H9 (cell line): ENCODE measurements around the gene FOXC2. TPM values are rescaled to one million over a fixed set of nuclear protein-coding genes. Genes with fewer than 3 reads are reported as not detected.
A peak's percentile ranks its signal among the peaks of the same experiment; 100 is the strongest.

Source experiments
- DNase-seq: peaks from one replicate; pipeline ENCODE4 v3.0.0-alpha.2; 2017
- H2AFZ ChIP-seq: one replicate; pipeline ENCODE4 v1.6.1; 2013; ENCODE audit warnings: mild to moderate bottlenecking, low read length, control low read depth, moderate library complexity
- H2AK5ac ChIP-seq: 2 replicates; pipeline ENCODE4 v1.6.1; 2013; ENCODE audit warnings: low read length, control low read depth, mixed read lengths; ENCODE audit not compliant: insufficient read length
- H2BK120ac ChIP-seq: one replicate; pipeline ENCODE4 v1.6.1; 2013; ENCODE audit warnings: low read depth, mild to moderate bottlenecking, low read length, control low read depth, inconsistent platforms; ENCODE audit not compliant: poor library complexity, severe bottlenecking
- H2BK12ac ChIP-seq: 2 replicates; pipeline ENCODE4 v1.6.1; 2013; ENCODE audit warnings: low read length, control low read depth, mixed read lengths, low read depth; ENCODE audit not compliant: insufficient read length
- H2BK15ac ChIP-seq: 2 replicates; pipeline ENCODE4 v1.6.1; 2013; ENCODE audit warnings: low read depth, low read length, control low read depth
- H2BK20ac ChIP-seq: one replicate; pipeline ENCODE4 v1.6.1; 2013; ENCODE audit warnings: low read depth, mild to moderate bottlenecking, low read length, control low read depth, inconsistent platforms; ENCODE audit not compliant: poor library complexity, severe bottlenecking
- H2BK5ac ChIP-seq: 2 replicates; pipeline ENCODE4 v1.6.1; 2013; ENCODE audit warnings: low read length, control low read depth, mixed read lengths; ENCODE audit not compliant: insufficient read length
- H3K14ac ChIP-seq: 2 replicates; pipeline ENCODE4 v1.6.1; 2013; ENCODE audit warnings: low read length, control low read depth; ENCODE audit not compliant: insufficient read depth
- H3K18ac ChIP-seq: 2 replicates; pipeline ENCODE4 v1.6.1; 2013; ENCODE audit warnings: low read depth, mild to moderate bottlenecking, mixed read lengths, low read length, control low read depth; ENCODE audit not compliant: insufficient read length
- H3K23ac ChIP-seq: 2 replicates; pipeline ENCODE4 v1.6.1; 2013; ENCODE audit warnings: low read length, control low read depth, mixed read lengths, low read depth; ENCODE audit not compliant: insufficient read length
- H3K23me2 ChIP-seq: 2 replicates; pipeline ENCODE4 v1.6.1; 2013; ENCODE audit warnings: low read depth, mild to moderate bottlenecking, mixed read lengths, low read length, control low read depth; ENCODE audit not compliant: insufficient read length, poor library complexity, severe bottlenecking
- H3K27ac ChIP-seq: 2 replicates; pipeline ENCODE4 v1.5.1; 2013; ENCODE audit warnings: low read length, control low read depth, mixed read lengths, low read depth; ENCODE audit not compliant: insufficient read length
- H3K27me3 ChIP-seq: 2 replicates; pipeline ENCODE4 v1.6.1; 2013; ENCODE audit warnings: low read length, control low read depth, inconsistent platforms; ENCODE audit not compliant: insufficient read depth
- H3K4ac ChIP-seq: 2 replicates; pipeline ENCODE4 v1.6.1; 2013; ENCODE audit warnings: low read depth, mild to moderate bottlenecking, control low read depth, inconsistent platforms, low read length, moderate library complexity
- H3K4me1 ChIP-seq: 2 replicates; pipeline ENCODE4 v1.6.1; 2013; ENCODE audit warnings: low read length, control low read depth, inconsistent platforms; ENCODE audit not compliant: insufficient read depth
- H3K4me2 ChIP-seq: 2 replicates; pipeline ENCODE4 v1.6.1; 2013; ENCODE audit warnings: low read length, control low read depth, mixed read lengths; ENCODE audit not compliant: insufficient read length, insufficient read depth
- H3K56ac ChIP-seq: 2 replicates; pipeline ENCODE4 v1.6.1; 2013; ENCODE audit warnings: low read depth, mild to moderate bottlenecking, mixed read lengths, low read length, control low read depth; ENCODE audit not compliant: insufficient read length
- H3K79me1 ChIP-seq: 2 replicates; pipeline ENCODE4 v1.6.1; 2013; ENCODE audit warnings: low read depth, mild to moderate bottlenecking, moderate library complexity, low read length, control low read depth, inconsistent platforms; ENCODE audit not compliant: insufficient read depth, poor library complexity, severe bottlenecking
- H3K79me2 ChIP-seq: 2 replicates; pipeline ENCODE4 v1.6.1; 2013; ENCODE audit warnings: low read length, control low read depth, inconsistent platforms; ENCODE audit not compliant: insufficient read depth
- H3K9ac ChIP-seq: 2 replicates; pipeline ENCODE4 v1.6.1; 2013; ENCODE audit warnings: low read length, control low read depth, mixed read lengths; ENCODE audit not compliant: insufficient read length; ENCODE audit errors: extremely low read depth
- H3K9me3 ChIP-seq: one replicate; pipeline ENCODE4 v1.6.1; 2013; ENCODE audit warnings: low read depth, low read length, inconsistent platforms; ENCODE audit not compliant: control insufficient read depth
- H3T11ph ChIP-seq: one replicate; pipeline ENCODE4 v1.6.1; 2013; ENCODE audit warnings: mild to moderate bottlenecking, low read length, control low read depth, inconsistent platforms
- H4K20me1 ChIP-seq: one replicate; pipeline ENCODE4 v1.6.1; 2013; ENCODE audit not compliant: control insufficient read depth, insufficient read length, insufficient read depth
- H4K5ac ChIP-seq: 2 replicates; pipeline ENCODE4 v1.6.1; 2013; ENCODE audit warnings: low read depth, mild to moderate bottlenecking, mixed read lengths, low read length, control low read depth; ENCODE audit not compliant: insufficient read length
- H4K8ac ChIP-seq: replicated peaks from 2 replicates; pipeline ENCODE4 v1.6.1; 2013; ENCODE audit warnings: low read length, control low read depth, mixed read lengths, low read depth; ENCODE audit not compliant: insufficient read length
- H4K91ac ChIP-seq: 2 replicates; pipeline ENCODE4 v1.6.1; 2013; ENCODE audit warnings: low read depth, mild to moderate bottlenecking, moderate library complexity, mixed read lengths, low read length, control low read depth; ENCODE audit not compliant: insufficient read length
- H3K27ac Mint-ChIP-seq, 3 experiments: 2 replicates in 2 of 3; 3 replicates in 1 of 3; pipeline ENCODE4 v1.8.0; 2020 to 2021; ENCODE audit warnings: mixed read lengths in 3 of 3, mild to moderate bottlenecking in 1 of 3, moderate library complexity in 1 of 3
- H3K27me3 Mint-ChIP-seq: 2 replicates; pipeline ENCODE4 v1.8.0; 2021; ENCODE audit warnings: low read depth, mild to moderate bottlenecking, moderate library complexity, mixed read lengths
- H3K36me3 Mint-ChIP-seq, 3 experiments: 2 replicates in 2 of 3; 3 replicates in 1 of 3; pipeline ENCODE4 v1.8.0; 2020 to 2021; ENCODE audit warnings: low read depth in 3 of 3, mixed read lengths in 3 of 3; ENCODE audit not compliant: insufficient read depth in 1 of 3
- H3K4me1 Mint-ChIP-seq, 2 experiments: 2 replicates each; pipeline ENCODE4 v1.8.0; 2020; ENCODE audit warnings: mixed read lengths in 2 of 2
- H3K4me3 Mint-ChIP-seq, 2 experiments: 2 replicates in 1 of 2; 3 replicates in 1 of 2; pipeline ENCODE4 v1.8.0; 2020 to 2021; ENCODE audit warnings: mild to moderate bottlenecking in 2 of 2, mixed read lengths in 2 of 2, moderate library complexity in 1 of 2
- H3K9me3 Mint-ChIP-seq, 2 experiments: 2 replicates in 1 of 2; 3 replicates in 1 of 2; pipeline ENCODE4 v1.8.0; 2020; ENCODE audit warnings: mild to moderate bottlenecking in 2 of 2, mixed read lengths in 2 of 2, moderate library complexity in 1 of 2
- WGBS: extraction: QIAGEN DNeasy Blood & Tissue Kit; methylation state at CpG from one replicate; pipeline ENCODE4 v1.1.7; 2013; ENCODE audit warnings: missing lambda C conversion rate, low lambda C conversion rate, mixed read lengths; ENCODE audit not compliant: insufficient read length; ENCODE audit errors: extremely low coverage; 5-methylcytosine and 5-hydroxymethylcytosine counted together
- total RNA-seq: library from RNA; stranded (reverse); gene quantifications from 2 replicates; pipeline ENCODE4 v1.2.1, GENCODE V29; 2021
- TF ChIP-seq, protein P1 (sequence below): fragments of 200-600 bp; sonication (generic); conservative IDR thresholded peaks from 3 replicates; pipeline ENCODE4 v1.8.0; 2021; ENCODE audit warnings: antibody characterized with exemption, mild to moderate bottlenecking

Gene FOXC2
- total RNA-seq, 1 experiment from 2014 or later, result not detected

DNA sequence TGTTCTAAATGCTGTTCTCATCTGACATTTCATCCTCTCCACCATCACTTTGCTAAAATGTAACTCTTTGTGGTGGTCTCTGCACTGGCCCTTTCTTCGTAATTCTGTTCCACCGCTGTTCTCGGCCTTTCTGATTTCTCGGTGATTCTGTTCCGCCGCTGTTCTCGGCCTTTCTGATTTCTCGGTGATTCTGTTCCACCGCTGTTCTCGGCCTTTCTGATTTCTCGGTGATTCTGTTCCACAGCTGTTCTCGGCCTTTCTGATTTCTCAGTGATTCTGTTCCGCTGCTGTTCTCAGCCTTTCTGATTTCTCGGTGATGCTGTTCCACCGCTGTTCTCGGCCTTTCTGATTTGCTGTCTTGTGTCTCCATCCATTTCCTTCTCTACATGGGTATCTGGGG, 44.0 kb upstream of the FOXC2 start:
- WGBS, result no CpG with 5 or more reads among the region's 16 CpGs
- TF ChIP-seq, protein P1, sequence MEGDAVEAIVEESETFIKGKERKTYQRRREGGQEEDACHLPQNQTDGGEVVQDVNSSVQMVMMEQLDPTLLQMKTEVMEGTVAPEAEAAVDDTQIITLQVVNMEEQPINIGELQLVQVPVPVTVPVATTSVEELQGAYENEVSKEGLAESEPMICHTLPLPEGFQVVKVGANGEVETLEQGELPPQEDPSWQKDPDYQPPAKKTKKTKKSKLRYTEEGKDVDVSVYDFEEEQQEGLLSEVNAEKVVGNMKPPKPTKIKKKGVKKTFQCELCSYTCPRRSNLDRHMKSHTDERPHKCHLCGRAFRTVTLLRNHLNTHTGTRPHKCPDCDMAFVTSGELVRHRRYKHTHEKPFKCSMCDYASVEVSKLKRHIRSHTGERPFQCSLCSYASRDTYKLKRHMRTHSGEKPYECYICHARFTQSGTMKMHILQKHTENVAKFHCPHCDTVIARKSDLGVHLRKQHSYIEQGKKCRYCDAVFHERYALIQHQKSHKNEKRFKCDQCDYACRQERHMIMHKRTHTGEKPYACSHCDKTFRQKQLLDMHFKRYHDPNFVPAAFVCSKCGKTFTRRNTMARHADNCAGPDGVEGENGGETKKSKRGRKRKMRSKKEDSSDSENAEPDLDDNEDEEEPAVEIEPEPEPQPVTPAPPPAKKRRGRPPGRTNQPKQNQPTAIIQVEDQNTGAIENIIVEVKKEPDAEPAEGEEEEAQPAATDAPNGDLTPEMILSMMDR, result no peak
- no peak overlapping the region for H4K8ac ChIP-seq
- Mint-ChIP-seq H3K4me1 (peaks cover 2 to 4% of the 10 kb centered on the region in 2 experiments; a peak in 3 of 4 replicates), H3K9me3 (peaks cover 0 to 4% of the 10 kb centered on the region in 2 experiments; a peak in 2 of 5 replicates), H3K4me3 (no peak overlapping the region), H3K27me3 (peaks cover 61% of the 10 kb centered on the region), H3K36me3 (peaks cover 0 to 4% (median 0%) of the 10 kb centered on the region in 3 experiments; a peak in 1 of 7 replicates), H3K27ac (0 out of 7 replicates have a peak overlapping the region, but pooled peaks of 1 of the 3 experiments have one; percentile 18)
- H2BK120ac ChIP-seq, result no peak overlapping the region
- no peak overlapping the region for H3K56ac ChIP-seq
- H3K23ac ChIP-seq, result no peak overlapping the region
- H3K18ac ChIP-seq, result no peak overlapping the region
- H2BK20ac ChIP-seq, result no peak overlapping the region
- H3K4ac ChIP-seq, result no peak overlapping the region
- no peak overlapping the region for H3K4me2 ChIP-seq
- peaks cover 9% of the 10 kb centered on the region; the same call in 1 of the 2 replicates for H3K27me3 ChIP-seq
- H3K79me2 ChIP-seq, result no peaks in the 10 kb centered on the region
- no peak overlapping the region for H2AFZ ChIP-seq
- no peak overlapping the region for H4K91ac ChIP-seq
- no peak overlapping the region for H3K27ac ChIP-seq
- H2BK15ac ChIP-seq, result no peak overlapping the region
- H2BK5ac ChIP-seq, result no peak overlapping the region
- H3T11ph ChIP-seq, result no peak overlapping the region
- H3K4me1 ChIP-seq, result no peaks in the 10 kb centered on the region
- no peaks in the 10 kb centered on the region for H4K20me1 ChIP-seq
- H3K14ac ChIP-seq, result no peak overlapping the region
- no peaks in the 10 kb centered on the region for H3K9me3 ChIP-seq
- H3K23me2 ChIP-seq, result no peaks in the 10 kb centered on the region
- H3K9ac ChIP-seq, result no peak overlapping the region
- no peak for DNase-seq
- H2AK5ac ChIP-seq, result no peak overlapping the region
- H2BK12ac ChIP-seq, result no peak overlapping the region
- no peak overlapping the region for H4K5ac ChIP-seq
- no peaks in the 10 kb centered on the region for H3K79me1 ChIP-seq
